Activated naive CD4-positive, alpha-beta T cell treated with anti-CD3 and anti-CD28 coated beads, Interleukin-2, amount 10 ng/mL, durations not matched to agents 5 hours and 36 hours (primary cell): Measurements from ENCODE around the gene RETREG1. TPM values are rescaled to one million over a fixed set of nuclear protein-coding genes. Genes with fewer than 3 reads are reported as not detected.

Experiments
- total RNA-seq, 2 experiments: library from RNA; stranded (reverse); gene quantifications; one replicate each; pipeline ENCODE4 v1.2.3, GENCODE V29; 2021

RETREG1 gene
- 10 to 100 TPM; 48.0 to 48.6 TPM for total RNA-seq

GRCh38 chr5:16616536-16617273 lies at the start of gene RETREG1:
Gene RETREG1 (minus strand): TSS chr5:16616997. CDS start chr5:16616971, 26 bp downstream.

GRCh38 chr5:16465544-16466432 lies 151.0 kb downstream of the RETREG1 start, which contains the start of gene ZNF622:
Gene ZNF622 (minus strand): TSS chr5:16465800. CDS start chr5:16465665, 135 bp downstream.

Other genes starting within 250 kb of the RETREG1 start
- 10 to 100 TPM; 26.7 to 27.6 TPM for gene ZNF622, start 151.2 kb downstream of the RETREG1 start, total RNA-seq